GM23248 (cell line): ENCODE results near the gene IRAK1. TPM values are rescaled to one million over a fixed set of nuclear protein-coding genes. Genes with fewer than 3 reads are reported as not detected.

Experiments
- DNase-seq: peaks from one replicate; pipeline ENCODE4 v3.0.0-alpha.2; 2015
- H2AFZ ChIP-seq: fragments of 200-600 bp; sonication (generic); 2 replicates; pipeline ENCODE4 v1.6.1; 2016; ENCODE audit warnings: antibody characterized with exemption
- H3F3A ChIP-seq: fragments of 200-600 bp; sonication (generic); 2 replicates; pipeline ENCODE4 v1.6.1; 2016; ENCODE audit warnings: mild to moderate bottlenecking, antibody characterized with exemption, mixed run types; ENCODE audit not compliant: insufficient read depth
- H3K27ac ChIP-seq: fragments of 200-600 bp; sonication (generic); 2 replicates; pipeline ENCODE4 v1.5.1; 2016; ENCODE audit warnings: mild to moderate bottlenecking
- H3K27me3 ChIP-seq: fragments of 200-600 bp; sonication (generic); replicated peaks from 2 replicates; pipeline ENCODE4 v1.6.1; 2016; ENCODE audit warnings: mild to moderate bottlenecking; ENCODE audit not compliant: insufficient read depth
- H3K36me3 ChIP-seq: fragments of 200-600 bp; sonication (generic); 2 replicates; pipeline ENCODE4 v1.6.1; 2016; ENCODE audit warnings: low read depth, mild to moderate bottlenecking
- H3K4me1 ChIP-seq: fragments of 200-600 bp; sonication (generic); 2 replicates; pipeline ENCODE4 v1.6.1; 2016; ENCODE audit warnings: mild to moderate bottlenecking; ENCODE audit not compliant: insufficient read depth
- H3K4me2 ChIP-seq: fragments of 200-600 bp; sonication (generic); one replicate; pipeline ENCODE4 v1.6.1; 2016; ENCODE audit warnings: mild to moderate bottlenecking; ENCODE audit not compliant: unreplicated experiment
- H3K4me3 ChIP-seq: fragments of 200-600 bp; sonication (generic); 2 replicates; pipeline ENCODE4 v1.5.1; 2016; ENCODE audit warnings: mild to moderate bottlenecking
- H3K79me2 ChIP-seq: fragments of 200-600 bp; sonication (generic); 2 replicates; pipeline ENCODE4 v1.6.1; 2016; ENCODE audit warnings: mild to moderate bottlenecking; ENCODE audit not compliant: insufficient read depth
- H3K9ac ChIP-seq: fragments of 200-600 bp; sonication (generic); 2 replicates; pipeline ENCODE4 v1.6.1; 2016; ENCODE audit warnings: mild to moderate bottlenecking
- H3K9me2 ChIP-seq: fragments of 200-600 bp; sonication (generic); 2 replicates; pipeline ENCODE4 v1.6.1; 2016; ENCODE audit warnings: mixed run types, mild to moderate bottlenecking, moderate library complexity; ENCODE audit not compliant: insufficient read depth
- H3K9me3 ChIP-seq: fragments of 200-600 bp; sonication (generic); one replicate; pipeline ENCODE4 v1.6.1; 2017; ENCODE audit warnings: low read depth
- H4K20me1 ChIP-seq: fragments of 200-600 bp; sonication (generic); 2 replicates; pipeline ENCODE4 v1.6.0; 2016; ENCODE audit not compliant: insufficient read depth
- EZH2 ChIP-seq: fragments of 200-600 bp; sonication (generic); IDR thresholded peaks from 2 replicates; pipeline ENCODE4 v1.6.1; 2018; ENCODE audit warnings: antibody characterized with exemption, mild to moderate bottlenecking; ENCODE audit not compliant: insufficient read depth, poor library complexity, severe bottlenecking
- EZH2phosphoT487 ChIP-seq: fragments of 200-600 bp; sonication (generic); IDR thresholded peaks from 2 replicates; pipeline ENCODE4 v1.6.1; 2018; ENCODE audit warnings: antibody characterized with exemption, moderate library complexity, mild to moderate bottlenecking, low read depth; ENCODE audit not compliant: insufficient read depth
- WGBS, 2 experiments: methylation state at CpG; one replicate each; pipeline ENCODE4 v1.1.6; 2015 to 2017; ENCODE audit warnings: low lambda C conversion rate in 2 of 2, low coverage in 1 of 2; ENCODE audit errors: missing lambda C conversion rate in 2 of 2; 5-methylcytosine and 5-hydroxymethylcytosine counted together
- in situ Hi-C: fragments of 300-500 bp; cut with MboI; formaldehyde crosslinking; loops from 2 replicates; pipeline ENCODE4 v1.15.0; 2020
- polyA plus RNA-seq: library from polyadenylated mRNA; unstranded; fragments of >200 nt; fragmentation: Nextera tagmentation; extraction: Ambion mirVana; gene quantifications from 2 replicates; pipeline ENCODE4 v1.2.1, GENCODE V29; 2016
- total RNA-seq: library from RNA; depleted of rRNA; stranded (reverse); fragments of >200 nt; shearing (Covaris generic); gene quantifications from 2 replicates; pipeline ENCODE4 v1.2.3, GENCODE V29; 2014

Gene IRAK1
- total and polyA plus RNA-seq, 2 experiments from 2014 or later: 54.7 to 58.7 TPM

DNA sequence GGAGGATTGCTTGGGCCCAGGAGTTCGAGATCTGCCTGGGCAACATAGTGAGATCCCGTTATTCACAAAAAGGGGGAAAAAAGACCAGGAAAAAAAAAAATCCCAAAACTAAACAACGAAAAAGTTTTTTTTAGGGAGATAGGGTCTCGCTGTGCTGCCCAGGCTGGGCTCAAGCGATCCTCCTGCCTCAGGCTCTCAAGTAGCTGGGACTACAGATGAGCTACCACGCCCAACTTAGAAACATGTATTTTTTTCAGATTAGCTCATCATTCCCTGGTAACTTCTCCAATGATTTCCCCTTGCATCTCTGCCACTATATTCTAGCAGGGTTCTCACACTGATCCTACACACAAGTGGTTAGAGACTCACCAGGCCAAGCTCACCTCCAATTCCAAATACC lies 24.4 kb upstream of the IRAK1 start:
- H3K4me3 ChIP-seq: no peak overlapping the region
- no peak overlapping the region for H3K9ac ChIP-seq
- no peaks in the 10 kb centered on the region for H3K9me3 ChIP-seq
- no peaks in the 10 kb centered on the region; the same call in 1 of the 2 replicates for H3K36me3 ChIP-seq
- H3K4me1 ChIP-seq: peaks cover 70% of the 10 kb centered on the region
- H3K4me2 ChIP-seq: no peak overlapping the region
- 83 to 84% methylated on average over 6 of the region's 6 CpGs for WGBS, 2 experiments
- H2AFZ ChIP-seq: no peak overlapping the region
- DNase-seq: no peak
- H3K27me3 ChIP-seq: no peaks in the 10 kb centered on the region
- no peaks in the 10 kb centered on the region for H3K9me2 ChIP-seq
- no peaks in the 10 kb centered on the region for H4K20me1 ChIP-seq
- peaks cover 48% of the 10 kb centered on the region for H3F3A ChIP-seq
- H3K27ac ChIP-seq: peak overlapping the region; percentile 93; the same call in 1 of the 2 replicates
- TF ChIP-seq EZH2 (no peak), EZH2phosphoT487 (no peak)
- in situ Hi-C loops: no loop called here
- peaks cover 51% of the 10 kb centered on the region for H3K79me2 ChIP-seq

DNA sequence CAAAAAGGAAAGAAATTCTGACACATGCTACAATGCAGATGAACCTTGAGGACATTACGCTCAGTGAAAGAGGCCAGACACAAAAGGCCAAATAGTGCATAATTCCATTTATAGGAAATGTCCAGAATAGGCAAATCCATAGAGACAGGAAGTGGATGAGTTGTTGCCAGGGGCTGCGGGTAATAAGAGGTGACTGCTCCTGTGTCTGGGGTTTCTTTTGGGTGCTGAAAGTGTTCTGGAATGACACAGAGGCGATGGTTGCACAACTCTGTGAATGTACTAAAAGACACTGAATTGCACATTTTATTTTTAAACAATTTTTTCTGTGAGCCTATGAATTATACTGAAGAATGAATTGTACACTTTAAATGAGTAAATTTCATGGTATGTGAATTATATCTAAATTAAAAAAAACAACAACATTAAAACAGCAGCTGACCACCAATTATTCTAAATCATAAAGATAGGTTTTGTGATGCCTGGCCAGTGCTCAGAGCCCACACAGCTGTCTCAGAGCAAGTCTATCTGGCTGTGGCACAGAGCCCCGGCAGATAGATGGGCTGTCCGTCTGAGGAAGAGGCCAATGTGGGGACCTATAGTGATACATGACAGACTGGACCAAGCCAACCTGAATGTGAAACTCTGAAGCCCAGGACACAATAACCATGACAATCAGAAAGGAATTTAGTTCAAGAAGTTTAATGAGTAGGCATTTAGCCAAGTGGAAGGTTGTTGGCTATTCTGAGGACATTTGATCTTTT lies 23.5 kb upstream of the IRAK1 start:
- H3K79me2 ChIP-seq: peaks cover 43% of the 10 kb centered on the region
- H3K9ac ChIP-seq: peak overlapping the region; percentile 72
- 6% methylated on average over 5 of the region's 5 CpGs for WGBS, 2 experiments
- H2AFZ ChIP-seq: no peak overlapping the region
- H3K9me3 ChIP-seq: no peaks in the 10 kb centered on the region
- no peaks in the 10 kb centered on the region for H4K20me1 ChIP-seq
- in situ Hi-C loops: no loop called here
- H3K27ac ChIP-seq: peak overlapping the region; percentile 93
- peaks cover 48% of the 10 kb centered on the region for H3F3A ChIP-seq
- H3K36me3 ChIP-seq: no peaks in the 10 kb centered on the region; the same call in 1 of the 2 replicates
- H3K27me3 ChIP-seq: no peaks in the 10 kb centered on the region
- peak; percentile 87 for DNase-seq
- peaks cover 71% of the 10 kb centered on the region for H3K4me1 ChIP-seq
- no peaks in the 10 kb centered on the region for H3K9me2 ChIP-seq
- H3K4me3 ChIP-seq: 0 out of 2 replicates have a peak overlapping the region, but pooled peaks have one; percentile 26
- TF ChIP-seq EZH2phosphoT487 (no peak), EZH2 (no peak)
- peak overlapping the region; percentile 73 for H3K4me2 ChIP-seq

DNA sequence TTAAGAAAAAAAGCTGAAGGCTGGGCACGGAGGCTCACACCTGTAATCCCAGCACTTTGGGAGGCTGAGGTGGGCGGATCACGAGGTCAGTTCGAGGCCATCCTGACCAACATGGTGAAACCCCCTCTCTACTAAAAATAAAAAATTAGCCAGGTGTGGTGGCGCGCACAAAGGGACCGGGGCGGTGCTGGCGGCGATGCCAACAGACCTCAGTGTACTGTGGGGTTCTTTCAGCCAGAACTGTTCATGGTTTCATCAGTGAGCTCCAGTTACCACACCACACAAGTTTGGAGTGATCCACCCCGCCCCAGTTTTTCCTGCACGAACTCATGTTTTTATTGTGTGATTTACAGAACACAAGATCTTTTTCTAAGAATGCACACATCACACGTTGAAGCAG lies 21.2 kb upstream of the IRAK1 start:
- in situ Hi-C loops: no loop called here
- H3K9me2 ChIP-seq: no peaks in the 10 kb centered on the region
- H3K4me1 ChIP-seq: peaks cover 55% of the 10 kb centered on the region
- whole genome bisulfite sequencing, 2 experiments: 59 to 60% methylated on average over 13 of the region's 13 CpGs
- no peak for DNase-seq
- H3K4me2 ChIP-seq: peak overlapping the region; percentile 24
- TF ChIP-seq EZH2 (no peak), EZH2phosphoT487 (no peak)
- peak overlapping the region; percentile 93 for H3K27ac ChIP-seq
- H2AFZ ChIP-seq: no peak overlapping the region
- peak overlapping the region; percentile 72 for H3K9ac ChIP-seq
- no peaks in the 10 kb centered on the region for H4K20me1 ChIP-seq
- H3K9me3 ChIP-seq: no peaks in the 10 kb centered on the region
- peaks cover 48% of the 10 kb centered on the region for H3K79me2 ChIP-seq
- no peak overlapping the region for H3K4me3 ChIP-seq
- no peaks in the 10 kb centered on the region for H3K36me3 ChIP-seq
- H3K27me3 ChIP-seq: no peaks in the 10 kb centered on the region
- H3F3A ChIP-seq: peaks cover 35% of the 10 kb centered on the region

DNA sequence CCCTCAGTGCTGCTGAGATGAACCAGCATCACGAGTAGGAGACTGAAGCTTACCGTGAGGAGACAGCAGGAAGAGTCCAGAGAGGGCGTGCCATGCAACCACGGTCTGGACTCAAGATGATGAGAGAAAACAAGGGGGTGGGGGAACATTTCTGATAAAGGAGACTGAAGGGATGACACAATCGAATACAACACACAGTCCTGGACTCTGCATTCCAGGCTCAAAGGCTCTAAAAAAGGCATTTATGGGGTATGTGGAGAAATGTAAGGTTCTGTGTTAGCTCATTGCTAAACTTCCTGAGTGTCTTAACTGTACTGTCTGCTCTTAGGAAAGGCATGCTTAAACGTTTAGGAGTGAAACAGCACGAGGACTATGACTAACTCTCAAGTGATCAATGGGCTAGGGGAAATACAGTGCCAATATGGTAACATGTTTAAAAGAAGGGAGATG lies 20.6 kb upstream of the IRAK1 start:
- Histone ChIP-seq H3K4me2 (peak overlapping the region; percentile 73), H3K9me2 (no peaks in the 10 kb centered on the region), H4K20me1 (no peaks in the 10 kb centered on the region), H3F3A (peaks cover 35% of the 10 kb centered on the region), H3K27ac (peak overlapping the region; percentile 93), H3K4me1 (peaks cover 50% of the 10 kb centered on the region), H3K36me3 (no peaks in the 10 kb centered on the region), H3K79me2 (peaks cover 51% of the 10 kb centered on the region), H3K9me3 (no peaks in the 10 kb centered on the region), H2AFZ (no peak overlapping the region), H3K4me3 (peak overlapping the region; percentile 29; the same call in 1 of the 2 replicates), H3K9ac (peak overlapping the region; percentile 72), H3K27me3 (no peaks in the 10 kb centered on the region)
- in situ Hi-C loops: no loop called here
- TF ChIP-seq EZH2 (no peak), EZH2phosphoT487 (no peak)
- DNase-seq: peak; percentile 85
- 0% methylated on average over 7 of the region's 7 CpGs for WGBS, 2 experiments
